HG02642 (cell line): ENCODE results near the gene MR1.

Experiments used
- ATAC-seq: cut with Tn5 transposase; IDR thresholded peaks from one replicate; pipeline ENCODE4 v1.9.1; 2021; ENCODE audit warnings: mild to moderate bottlenecking; ENCODE audit not compliant: unreplicated experiment, poor library complexity

The MR1 gene

DNA sequence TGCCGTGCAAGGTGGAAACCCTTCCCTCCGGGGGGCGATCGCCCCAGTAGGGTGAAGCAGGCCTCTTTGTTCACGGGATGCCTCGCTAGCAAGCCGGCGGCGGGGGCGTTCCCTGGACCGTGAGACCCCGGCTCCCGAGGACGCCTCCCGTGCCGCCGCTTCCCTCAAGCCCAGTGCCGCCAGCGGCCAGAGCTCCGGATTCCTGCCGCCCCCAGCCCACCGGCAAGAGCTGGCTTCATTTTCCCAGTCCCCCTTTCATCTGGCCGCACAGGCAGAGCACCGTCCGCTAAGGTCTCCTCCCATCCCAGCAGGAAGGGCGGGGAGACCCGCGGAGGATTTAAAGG, 71.0 kb downstream of the MR1 start:
- peak; percentile 20 for ATAC-seq

GRCh38 chr1:181105134-181106021, 71.6 kb downstream of the MR1 start:
- ATAC-seq, result peak; percentile 85

- ATAC-seq, result no peak
Observed at GRCh38 chr1:181106022-181106312, 72.2 kb downstream of the MR1 start.

DNA sequence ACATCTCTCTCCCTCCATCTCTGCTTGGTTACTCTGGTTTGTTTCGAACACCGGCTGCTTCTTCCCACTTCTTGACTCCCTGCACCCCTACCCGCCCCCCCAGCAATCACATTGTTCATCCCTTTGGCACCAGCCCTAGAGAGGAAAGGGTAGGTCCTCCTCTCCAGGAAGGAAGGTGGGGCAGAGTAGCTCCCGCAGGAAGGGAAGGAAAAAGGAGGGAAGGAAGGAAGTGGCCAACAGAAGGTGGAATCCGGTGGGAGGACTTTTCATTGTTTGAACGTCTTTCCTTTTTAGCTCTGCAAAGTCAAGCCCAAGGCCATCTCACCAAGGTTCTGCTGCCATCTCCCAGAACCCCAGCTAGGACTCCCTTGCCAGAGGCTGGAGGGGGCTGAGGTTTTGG, 72.7 kb downstream of the MR1 start:
- no peak for ATAC-seq

GRCh38 chr1:181107711-181108110, 73.9 kb downstream of the MR1 start:
- no peak for ATAC-seq

DNA sequence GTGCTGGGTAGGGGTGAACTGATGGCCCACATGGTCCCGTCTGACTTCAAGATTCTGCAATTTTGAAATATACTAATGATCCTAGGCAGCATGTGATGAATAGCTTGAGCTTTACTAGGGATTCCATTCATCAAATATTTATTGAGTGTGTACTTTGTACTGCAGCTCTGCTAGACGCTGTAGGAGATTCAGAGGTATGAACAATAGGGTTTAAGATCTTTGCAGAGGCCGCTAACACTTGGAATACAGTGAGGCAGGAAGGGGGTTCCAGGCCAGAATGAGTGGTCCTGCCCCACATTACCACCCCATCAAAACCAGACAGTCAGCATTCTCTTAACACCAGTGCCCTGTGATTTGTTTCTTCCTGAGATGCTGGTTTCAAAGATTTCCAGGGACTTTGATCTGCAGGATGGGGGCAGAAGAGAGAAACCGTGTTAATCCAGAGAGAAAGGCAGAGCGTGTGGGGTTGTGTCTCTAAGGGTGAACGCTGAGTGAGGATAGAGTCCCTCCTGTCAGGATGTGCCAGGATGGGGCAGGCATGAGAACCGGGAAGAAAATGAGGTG, 74.6 kb downstream of the MR1 start:
- ATAC-seq, result no peak

DNA sequence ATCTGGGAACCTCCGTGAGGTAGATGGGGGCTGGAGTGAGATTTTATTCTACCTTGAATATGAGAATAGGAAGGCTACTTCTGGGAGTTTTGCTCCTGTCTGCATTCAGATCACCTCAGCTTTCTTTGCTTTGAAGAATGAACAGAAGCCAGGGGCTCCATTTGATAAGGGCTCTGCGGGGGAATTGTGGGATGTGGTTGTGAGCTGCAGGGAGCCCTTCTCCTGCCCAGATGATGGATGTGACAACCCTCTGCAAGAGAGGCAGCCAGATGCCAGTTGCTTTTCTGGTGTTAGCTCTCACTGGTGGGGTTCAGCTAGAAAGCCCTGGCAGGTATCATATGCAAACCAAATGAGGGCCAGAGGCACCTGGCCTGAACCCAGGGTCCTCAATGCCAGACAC, 76.2 kb downstream of the MR1 start:
- no peak for ATAC-seq
